Stimulated activated CD8-positive, alpha-beta memory T cell treated with anti-CD3 and anti-CD28 coated beads, Interleukin-2, amount 100 ng/mL, for 48 hours (primary cell): ENCODE results near the gene ARNT2.

ENCODE experiments used
- DNase-seq, 2 donors: peaks; one replicate each; pipeline ENCODE4 v3.0.0-alpha.2; 2020; ENCODE audit warnings: low read depth in 2 of 2

The ARNT2 gene

DNA sequence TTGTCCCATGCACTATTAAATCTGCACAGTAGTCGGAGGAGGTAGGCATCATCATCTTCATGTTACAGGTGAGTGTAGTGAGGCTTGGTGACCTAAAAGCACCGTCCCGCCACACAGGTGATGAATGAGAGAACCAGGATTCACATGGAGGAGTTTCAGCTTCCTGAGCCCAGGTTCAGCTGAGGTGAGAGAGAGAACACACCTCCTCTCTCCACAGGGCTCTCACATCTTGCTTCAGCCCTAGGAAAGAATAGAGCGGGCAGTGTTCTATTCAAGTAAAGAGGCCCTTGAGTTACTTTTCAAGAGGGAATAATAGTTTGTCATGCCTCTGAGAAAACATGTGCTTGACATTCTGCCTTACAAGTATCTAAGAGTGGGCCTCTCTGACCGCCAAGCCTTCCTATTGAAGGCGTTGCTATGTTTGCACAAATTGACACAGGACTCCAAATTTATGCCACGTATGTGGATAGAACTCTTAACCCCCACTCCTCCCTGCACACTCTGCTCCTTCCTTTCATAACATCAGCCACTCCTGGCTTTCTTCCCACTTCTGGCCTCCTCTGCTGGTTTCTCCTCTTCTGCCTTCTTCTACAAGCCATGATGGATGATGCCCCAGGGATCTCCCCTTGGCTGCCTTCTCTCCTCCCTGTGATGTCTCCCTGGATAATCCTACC, 152.6 kb downstream of the ARNT2 start:
- no peak for DNase-seq

DNA sequence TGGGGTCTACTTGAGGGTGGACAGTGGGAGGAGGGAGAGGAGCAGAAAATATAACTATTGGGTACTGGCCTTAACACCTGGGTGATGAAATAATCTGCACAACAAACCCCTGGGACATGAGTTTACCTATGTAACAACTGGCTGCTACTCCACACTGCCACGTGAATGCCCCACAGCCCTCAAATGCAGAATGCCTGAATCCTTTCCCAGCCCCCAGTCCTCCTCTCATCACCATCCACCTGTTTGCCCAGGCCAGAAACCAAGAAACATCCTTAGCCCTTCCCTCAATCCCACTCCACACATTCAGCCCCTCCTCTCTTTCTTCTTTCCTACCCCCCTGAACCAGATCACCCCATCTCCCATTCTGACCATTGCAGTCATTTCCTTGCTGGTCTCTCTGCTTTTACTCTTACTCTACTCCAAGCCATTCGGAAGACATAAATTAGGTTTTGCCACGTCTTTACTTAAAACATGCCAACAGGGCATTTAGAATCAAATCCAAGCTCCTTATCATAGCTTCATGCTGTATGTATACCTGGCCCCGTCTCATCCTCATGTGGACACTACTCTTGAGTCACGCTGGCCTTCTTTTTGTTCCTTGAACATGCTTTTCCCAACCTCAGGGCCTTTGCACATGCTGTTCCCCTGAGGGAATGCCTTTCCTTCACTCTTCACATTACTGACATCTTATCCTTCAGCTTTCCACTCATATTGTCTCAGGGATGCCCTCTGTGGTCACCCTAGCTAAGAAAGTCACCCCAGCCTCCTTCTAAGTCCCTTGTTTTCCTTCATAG, 153.5 kb downstream of the ARNT2 start:
- no peak for DNase-seq

DNA sequence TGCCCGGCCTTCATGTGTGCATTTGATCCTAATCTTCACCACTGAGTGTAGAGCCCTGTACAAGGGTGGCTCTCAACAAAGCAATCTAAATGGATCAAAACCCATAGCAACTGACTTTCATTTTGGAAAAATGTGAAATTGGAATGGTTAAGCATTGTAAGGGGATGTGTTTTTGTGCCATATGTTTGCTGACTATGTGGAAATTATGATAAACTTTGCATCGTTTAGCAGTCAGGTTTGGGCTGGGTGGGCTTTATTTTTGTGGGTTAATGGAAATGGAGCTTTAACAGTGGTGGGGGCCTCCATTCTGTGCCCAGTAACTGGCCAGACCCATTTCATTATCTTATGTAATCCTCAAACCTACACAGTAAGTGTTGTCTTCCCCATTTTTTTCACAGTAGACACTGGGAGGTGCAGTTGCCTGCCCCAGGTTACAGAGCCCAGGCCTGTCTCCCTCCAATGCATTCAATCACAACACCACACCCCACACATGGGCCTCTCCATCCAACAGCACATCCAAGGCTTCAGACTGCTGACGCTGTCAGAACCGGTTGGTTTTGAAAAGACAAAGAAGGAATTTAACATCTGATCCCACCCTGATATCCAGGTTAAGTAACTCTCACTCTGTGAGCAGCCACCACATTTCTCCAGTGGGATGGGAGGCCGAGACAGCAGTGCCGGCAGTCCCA, 154.6 kb downstream of the ARNT2 start:
- DNase-seq: no peak

DNA sequence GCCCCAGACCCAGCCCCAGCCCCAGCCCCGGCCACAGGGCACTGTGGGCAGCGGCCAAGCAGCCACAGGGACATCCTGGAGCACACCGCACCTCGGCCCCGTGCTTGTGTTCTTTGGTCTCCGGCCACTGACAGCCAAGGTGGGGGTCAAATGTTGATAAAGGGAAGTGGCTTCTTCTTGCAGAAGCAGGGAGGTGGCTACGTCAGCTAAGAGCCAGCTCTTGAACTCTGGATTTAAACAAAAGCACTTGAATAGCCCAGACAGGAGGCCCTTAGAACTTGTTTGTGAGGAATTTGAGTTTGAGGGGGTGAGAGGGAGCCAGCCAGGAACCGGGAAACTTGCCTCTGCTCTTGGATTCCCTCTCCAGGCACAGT, 155.1 kb downstream of the ARNT2 start:
- no peak for DNase-seq

DNA sequence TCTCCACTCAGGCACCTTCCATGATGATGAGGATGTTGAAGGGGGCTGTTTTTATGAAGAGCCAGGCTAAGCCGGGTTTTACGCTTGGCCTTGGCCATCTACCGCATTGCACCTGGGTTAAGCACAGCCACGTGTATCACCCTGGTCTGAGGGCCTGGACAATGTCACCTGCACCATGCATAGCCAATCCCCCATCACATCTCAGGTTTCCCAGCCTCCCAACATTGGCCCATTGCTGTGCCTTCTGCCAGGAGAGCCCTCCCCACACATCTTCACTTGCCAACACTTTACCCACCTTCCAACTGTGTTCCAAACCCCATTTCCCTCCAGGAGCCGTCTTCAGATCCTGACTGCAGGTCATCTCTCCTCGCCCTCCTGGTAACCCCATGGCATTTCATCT, 155.6 kb downstream of the ARNT2 start:
- no peak for DNase-seq

DNA sequence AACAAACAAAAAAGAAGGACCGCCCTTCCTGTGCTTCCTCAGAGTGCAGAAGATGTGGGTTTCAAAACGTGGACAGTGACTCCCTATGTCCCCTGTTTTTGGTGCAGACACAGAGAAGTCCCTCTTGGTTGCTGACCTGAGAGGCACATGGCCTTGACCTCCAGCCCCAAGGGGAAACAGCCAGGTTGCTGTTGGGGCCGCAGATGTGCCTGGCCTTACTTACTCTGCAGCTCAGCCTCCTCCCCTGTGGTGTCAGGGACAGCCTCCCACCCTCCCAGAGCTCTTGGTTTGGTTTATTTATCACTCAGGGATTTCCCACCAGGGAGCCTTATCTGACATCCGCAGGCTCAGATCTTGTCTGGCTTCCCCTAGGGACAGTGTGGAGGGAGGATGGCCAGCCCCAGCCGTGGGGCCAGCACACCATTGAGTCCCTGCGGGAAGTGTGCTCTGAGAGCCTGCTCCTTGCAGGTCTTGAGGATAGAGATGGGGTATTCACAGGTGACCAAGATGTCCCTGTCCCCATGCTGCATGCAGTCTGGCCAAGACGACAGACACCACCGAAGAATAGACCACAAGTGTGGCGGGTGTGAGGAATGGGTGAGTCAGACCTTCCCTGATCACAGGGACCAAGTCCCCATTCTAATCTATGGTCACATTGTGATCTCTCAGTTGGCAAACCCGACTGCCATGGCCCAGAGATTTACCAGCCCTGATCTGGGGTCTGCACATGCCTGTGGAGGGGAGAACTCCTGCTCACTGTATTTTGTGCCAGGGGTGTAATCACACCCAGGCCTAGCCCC, 156.6 kb downstream of the ARNT2 start:
- no peak for DNase-seq

DNA sequence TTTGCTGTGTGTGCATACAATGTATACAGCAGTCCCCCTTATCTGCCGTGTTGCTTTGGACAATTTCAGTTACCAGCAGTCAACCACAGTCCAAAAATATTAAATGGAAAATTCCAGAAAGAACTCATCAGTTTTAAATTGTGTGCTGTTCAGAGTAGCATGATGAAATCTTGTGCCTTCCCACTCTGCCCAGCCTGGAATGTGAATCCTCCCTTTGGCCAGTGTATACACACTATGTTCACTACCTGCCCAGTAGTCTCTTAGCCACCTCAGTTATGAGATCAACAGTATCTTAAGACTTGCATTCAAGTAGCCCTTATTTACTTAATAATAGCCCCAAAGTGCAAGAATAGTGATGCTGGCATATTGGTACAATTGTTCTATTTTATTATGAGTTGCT, 157.3 kb downstream of the ARNT2 start:
- DNase-seq: no peak

DNA sequence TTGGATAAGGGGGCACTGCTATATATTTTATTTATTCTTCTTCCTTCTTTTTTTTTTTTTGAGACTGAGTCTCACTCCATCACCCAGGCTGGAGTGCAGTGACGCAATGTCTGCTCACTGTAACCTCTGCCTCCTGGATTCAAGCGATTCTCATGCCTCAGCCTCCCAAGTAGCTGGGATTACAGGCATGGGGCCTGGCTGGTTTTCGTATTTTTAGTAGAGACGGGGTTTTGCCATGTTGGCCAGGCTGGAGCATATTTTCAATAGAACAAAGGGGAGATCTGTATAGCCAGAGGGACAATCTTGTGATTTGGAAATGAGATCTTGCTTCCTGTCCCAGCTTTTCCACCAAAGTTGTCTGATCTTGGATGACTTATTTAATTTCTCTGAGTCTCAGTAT, 157.9 kb downstream of the ARNT2 start:
- no peak for DNase-seq

DNA sequence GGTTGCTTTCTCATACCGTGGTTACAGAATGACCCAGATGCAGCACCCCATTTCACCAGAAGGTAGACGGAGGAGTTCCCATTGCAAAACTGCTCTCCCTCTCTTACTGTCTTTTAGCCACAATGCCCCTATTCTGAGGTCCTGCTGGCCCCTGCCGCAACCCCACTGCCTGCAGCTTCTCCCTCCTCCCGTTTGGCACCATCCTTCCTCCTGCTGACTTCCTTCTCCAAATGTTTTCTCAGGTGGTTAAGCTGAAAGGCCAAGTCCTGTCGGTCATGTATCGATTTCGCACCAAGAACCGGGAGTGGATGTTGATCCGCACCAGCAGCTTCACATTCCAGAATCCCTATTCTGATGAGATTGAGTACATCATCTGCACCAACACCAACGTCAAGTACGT, 158.7 kb downstream of the ARNT2 start:
- no peak for DNase-seq

DNA sequence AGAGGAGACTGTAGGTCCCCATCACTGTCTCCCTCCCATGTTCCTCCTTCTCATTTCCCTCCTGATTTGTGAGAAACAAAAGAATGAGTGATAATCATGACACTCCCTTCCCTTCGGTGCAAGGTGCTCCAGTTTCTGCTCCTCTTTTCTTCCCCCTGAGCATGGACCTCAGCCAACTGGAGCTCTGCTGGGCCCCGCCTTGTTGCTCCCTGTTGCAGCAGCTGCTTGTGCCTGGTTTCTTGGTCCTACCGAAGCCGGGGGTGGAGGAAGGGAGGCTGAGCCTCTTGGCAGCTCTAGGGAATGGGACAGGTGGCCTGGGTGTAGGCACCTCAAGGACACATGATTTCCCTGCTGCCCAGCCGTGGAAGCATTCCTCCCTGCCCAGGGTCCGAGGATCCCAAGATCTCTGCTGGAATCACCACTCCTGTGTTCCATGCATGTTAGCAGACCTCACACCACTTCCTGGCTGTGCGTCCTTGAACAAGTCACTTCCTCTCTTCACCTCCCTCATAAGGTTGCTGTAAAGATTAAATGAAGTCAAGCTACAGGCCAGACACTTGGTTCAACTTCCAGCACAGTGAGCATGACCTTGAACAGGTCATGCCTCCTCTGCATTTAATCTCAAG, 159.3 kb downstream of the ARNT2 start:
- DNase-seq: no peak

DNA sequence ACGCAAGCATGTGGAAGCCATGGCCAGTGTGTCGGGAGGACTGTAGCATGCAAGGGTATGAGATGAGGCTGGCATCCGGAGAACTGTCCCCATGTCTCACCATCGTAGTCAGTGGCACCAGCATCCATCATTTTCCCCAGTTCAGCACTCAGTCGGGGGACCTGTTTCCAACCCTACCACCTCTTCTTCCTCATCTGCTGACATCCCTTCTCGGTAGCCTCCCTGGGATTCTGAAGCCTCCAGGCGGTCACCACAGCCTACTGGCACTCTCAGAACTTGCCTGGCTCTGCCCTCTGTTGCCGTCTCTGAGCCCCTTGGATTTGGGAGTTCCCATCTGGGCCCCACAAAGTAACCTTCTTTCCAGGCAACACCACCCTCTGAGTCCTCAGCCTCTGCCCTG, 159.9 kb downstream of the ARNT2 start:
- DNase-seq: no peak

DNA sequence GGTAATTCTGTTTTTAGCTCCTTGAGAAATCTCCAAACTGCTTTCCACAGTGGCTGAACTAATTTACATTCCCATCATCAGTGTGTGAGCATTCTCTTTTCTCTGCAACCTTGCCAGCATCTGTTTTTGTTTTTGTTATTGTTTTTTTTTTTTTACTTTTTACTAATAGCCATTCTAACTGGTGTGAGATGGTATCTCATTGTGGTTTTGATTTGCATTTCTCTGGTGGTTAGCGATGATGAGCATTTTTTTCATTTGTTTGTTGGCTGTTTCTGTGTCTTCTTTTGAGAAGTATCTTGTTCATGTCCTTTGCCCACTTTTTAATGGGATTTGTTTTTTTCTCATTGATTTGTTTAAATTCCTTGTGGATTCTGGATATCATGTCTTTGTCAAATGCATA, 161.2 kb downstream of the ARNT2 start:
- no peak for DNase-seq

DNA sequence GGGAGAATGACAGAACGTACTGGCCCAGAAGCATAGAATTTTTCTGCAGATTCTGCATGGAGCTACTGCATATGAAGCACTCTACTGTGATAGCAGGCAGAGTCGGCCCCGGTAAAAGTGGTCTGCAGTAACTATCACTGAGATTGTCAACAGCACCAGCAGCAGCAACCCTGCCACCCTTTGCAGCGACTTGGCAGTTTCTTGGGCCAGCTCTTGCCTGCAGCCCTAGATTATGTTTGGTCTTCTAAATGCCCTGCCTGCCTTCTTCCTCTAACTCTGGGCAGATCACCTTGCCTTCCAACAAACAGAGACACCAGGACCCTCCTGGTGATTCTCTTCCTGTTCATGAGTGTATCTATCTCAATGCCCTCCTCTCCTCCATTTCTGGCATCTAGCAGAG, 161.8 kb downstream of the ARNT2 start:
- DNase-seq: no peak

DNA sequence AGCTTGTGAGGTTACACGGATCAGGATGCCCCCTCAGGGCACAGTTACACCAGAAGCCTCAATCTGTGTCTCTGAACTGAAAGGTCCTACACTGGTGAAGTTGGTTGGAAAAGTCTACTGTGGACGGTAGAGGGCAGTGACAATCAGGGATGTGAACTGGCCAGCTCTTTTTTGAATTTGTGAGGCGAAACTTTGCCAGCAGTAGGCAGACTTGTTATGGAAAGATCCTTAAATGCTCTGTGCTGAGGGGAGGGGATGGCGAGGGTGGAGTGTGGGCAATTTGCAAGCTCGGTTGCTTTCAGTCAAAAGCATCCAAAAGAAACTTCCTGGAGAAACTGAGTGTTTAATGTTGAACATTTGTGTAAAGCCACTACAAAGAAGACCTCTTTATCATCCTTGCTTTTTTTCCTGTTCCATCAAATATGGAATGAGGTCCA, 163.6 kb downstream of the ARNT2 start:
- DNase-seq: no peak

DNA sequence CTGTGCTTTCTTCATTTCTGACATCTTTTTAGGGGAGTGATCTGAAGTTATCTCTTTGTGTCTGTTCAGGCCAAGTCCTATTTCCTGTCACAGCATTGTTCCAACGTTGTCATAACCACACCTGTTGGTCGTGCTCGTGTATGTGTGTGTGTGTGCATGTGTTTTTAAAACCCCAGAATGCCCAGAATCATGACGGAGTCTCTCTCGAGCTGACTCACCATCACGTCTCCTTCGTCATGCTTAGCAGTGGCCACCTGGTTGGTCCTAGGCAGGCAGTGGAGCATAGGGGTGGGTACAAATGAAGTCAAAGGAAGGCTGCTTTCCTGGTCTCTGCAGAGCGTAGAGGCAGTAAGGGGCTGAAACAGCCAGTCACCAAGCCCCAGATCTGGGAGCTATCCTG, 164.1 kb downstream of the ARNT2 start:
- no peak for DNase-seq

DNA sequence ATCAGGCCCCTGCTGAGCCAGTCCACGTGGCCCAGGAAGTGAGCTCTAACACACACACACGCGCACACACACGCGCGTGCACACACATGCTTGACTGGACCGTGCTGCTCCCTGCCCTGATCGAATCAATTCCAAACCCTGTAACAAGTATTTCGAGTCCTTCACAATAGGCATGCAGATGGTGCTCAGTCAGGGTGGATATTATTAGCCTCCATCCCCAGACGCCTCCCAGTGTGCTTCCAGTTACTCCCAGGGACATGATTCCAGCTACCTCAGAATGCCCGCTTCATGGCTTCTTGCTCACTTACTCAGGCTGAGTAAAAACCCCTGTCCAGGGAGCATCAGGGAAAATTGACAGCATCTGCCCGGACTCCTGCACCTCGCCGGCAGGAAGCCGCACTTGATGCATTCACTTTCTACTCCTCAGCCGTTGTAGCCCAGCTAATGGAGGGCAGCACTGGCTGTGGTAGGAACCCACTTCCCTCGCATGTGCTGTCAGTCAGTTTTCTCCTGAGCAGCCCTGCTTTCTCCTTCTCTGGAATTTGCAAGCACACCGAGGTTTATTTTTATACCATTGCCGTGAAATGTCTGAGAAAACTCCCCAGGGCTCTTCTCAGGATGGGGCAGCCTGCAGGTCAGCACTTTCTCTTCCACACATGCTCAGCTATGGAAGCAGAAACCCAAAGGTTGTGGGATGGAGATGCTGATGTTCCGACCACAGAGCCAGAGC, 164.9 kb downstream of the ARNT2 start:
- DNase-seq: no peak

DNA sequence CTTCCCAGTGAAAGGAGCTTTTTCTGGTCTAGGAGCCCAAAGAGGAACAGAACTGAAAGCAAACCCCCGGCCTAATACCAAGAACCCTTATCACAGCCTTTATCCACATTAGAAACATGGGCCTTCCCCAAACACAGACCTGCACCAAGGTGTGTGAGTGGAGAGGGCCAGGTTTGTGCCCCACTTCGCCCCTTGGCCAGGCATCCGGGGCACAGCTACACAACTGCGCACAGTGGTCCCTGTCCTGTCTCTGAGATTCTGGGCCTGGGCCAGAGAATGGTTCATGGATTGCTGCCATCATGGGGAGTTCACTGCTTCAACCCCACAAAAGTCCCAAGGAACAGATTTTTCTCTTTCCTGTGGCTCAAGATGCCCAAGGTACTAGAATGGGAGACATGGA, 165.5 kb downstream of the ARNT2 start:
- no peak for DNase-seq

DNA sequence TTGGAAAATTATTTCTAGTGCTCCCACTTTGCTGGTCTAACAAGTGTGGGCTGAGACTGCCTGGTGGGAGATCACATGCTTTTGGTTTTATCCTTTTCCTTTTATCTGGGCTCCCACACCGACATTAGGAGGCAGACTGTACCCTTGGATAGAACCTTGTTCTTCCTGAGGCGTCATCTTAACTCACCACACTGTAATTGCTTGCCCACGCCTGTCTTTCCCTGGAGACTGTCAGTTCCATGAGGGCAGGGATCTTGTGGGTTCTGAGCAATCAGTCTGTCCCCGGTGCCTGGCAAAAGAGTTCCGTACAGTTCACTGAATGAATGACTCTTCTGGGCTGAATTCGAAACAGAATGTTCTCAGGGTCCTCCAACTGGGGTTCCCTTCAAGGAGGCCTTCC, 166.4 kb downstream of the ARNT2 start:
- no peak for DNase-seq

DNA sequence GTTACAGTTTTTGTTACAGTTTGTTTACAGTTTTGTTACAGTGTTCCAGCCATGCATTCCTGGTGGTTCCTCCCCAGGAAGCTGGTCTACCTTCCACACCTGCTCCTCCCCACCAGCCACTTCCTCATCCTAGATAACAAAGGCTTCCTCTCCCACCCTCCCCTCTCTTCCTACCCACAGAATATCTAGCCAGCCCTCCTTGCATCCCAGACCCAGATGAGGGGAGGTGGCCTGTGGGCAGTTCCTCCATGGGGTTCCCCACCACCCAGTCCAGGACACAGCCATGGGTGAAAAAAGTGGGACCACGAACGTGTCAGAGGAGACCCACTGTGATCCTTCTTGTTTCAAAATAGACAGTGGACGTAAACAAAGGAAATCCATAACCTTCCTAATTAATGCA, 168.2 kb downstream of the ARNT2 start:
- no peak for DNase-seq

DNA sequence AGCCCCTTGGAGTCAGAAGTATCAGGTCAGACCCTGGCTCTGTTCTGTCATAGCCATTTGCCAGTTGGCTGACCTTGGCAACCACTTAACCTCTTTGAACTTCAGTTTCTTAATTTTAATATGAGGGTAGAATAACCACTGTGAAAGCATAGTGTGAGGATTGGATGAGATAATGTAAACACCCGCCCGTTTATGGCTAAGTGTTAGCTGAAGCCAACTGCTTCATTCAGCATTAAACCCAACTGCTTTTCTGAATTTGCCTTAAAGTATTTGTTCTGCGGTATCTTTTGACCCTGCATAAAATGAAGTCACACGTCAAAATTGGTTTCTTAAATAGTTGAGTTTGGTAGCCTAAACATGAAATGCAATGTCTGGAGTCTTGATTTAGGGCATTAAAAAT, 169.4 kb downstream of the ARNT2 start:
- DNase-seq: no peak

DNA sequence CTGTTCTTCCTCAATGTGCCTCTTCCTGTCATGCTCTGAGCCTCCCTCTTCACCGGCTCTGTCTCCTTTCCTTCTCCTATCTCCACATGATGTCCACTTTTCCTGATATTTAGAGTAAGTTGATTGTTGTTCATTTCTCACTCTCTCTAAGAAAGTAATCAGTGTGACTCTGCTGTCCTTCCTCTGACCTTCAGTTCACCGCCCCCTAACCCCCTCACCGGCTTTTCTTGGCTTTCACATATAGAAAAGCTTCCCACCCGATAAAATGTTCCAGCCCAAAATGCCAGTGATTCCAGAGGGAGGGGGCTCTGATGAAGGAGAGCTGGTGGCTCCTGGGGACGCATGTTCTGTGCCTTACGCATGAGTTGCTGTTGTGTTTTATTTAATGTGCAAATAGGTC, 170.4 kb downstream of the ARNT2 start:
- DNase-seq: no peak
